PFSK-1 (cell line): Measurements from ENCODE around the gene SPATA12.

Source experiments
- FOXP2 ChIP-seq: optimal IDR thresholded peaks from 2 replicates; pipeline ENCODE3; 2011; ENCODE audit warnings: borderline replicate concordance, control low read depth, inconsistent platforms; ENCODE audit not compliant: insufficient read depth; ENCODE audit errors: extremely low read length, extremely low read depth
- POLR2AphosphoS5 ChIP-seq: IDR thresholded peaks from 2 replicates; pipeline ENCODE4 v1.6.1; 2012; ENCODE audit warnings: low read depth, mild to moderate bottlenecking, control low read depth, low read length, moderate library complexity
- REST ChIP-seq, 2 experiments: IDR thresholded peaks; 2 replicates each; pipeline versions ENCODE4 v1.6.1 to v1.8.0; 2011 to 2012; ENCODE audit warnings: low read depth in 2 of 2, low read length in 2 of 2, control low read depth in 1 of 2, inconsistent platforms in 1 of 2, mild to moderate bottlenecking in 1 of 2, moderate library complexity in 1 of 2; ENCODE audit not compliant: insufficient read depth in 1 of 2
- SIN3A ChIP-seq: IDR thresholded peaks from 2 replicates; pipeline ENCODE4 v1.6.1; 2012; ENCODE audit warnings: mild to moderate bottlenecking, low read length, moderate library complexity, borderline replicate concordance; ENCODE audit not compliant: insufficient read depth
- TAF1 ChIP-seq: IDR thresholded peaks from 2 replicates; pipeline ENCODE4 v1.6.1; 2012; ENCODE audit warnings: low read length, control low read depth, borderline replicate concordance; ENCODE audit not compliant: insufficient read depth

The SPATA12 gene

GRCh38 chr3:57048728-57049127 lies 11.7 kb upstream of the SPATA12 start:
- TF ChIP-seq TAF1 (no peak), SIN3A (no peak)

- no peak for TF ChIP-seq POLR2AphosphoS5
- no peak for TF ChIP-seq TAF1
- TF ChIP-seq SIN3A, result no peak
- no peak for TF ChIP-seq FOXP2
- TF ChIP-seq REST (IDR thresholded peaks at IDR 0.05; ENCODE audit: insufficient read depth in 1 of 2, low read depth in 2 of 2, low read length in 2 of 2), result no peak
These were observed 7.8 kb upstream of the SPATA12 start for GRCh38 chr3:57052662-57053061.

- TF ChIP-seq TAF1 (no peak), SIN3A (no peak), REST (IDR thresholded peaks at IDR 0.05; ENCODE audit: insufficient read depth in 1 of 2, low read depth in 2 of 2, low read length in 2 of 2) (no peak), FOXP2 (no peak), POLR2AphosphoS5 (no peak)
These were observed 7.3 kb upstream of the SPATA12 start for GRCh38 chr3:57053122-57053521.

- TF ChIP-seq TAF1, result no peak
These were observed 3.1 kb upstream of the SPATA12 start for GRCh38 chr3:57057351-57057750.

- no peak for TF ChIP-seq REST (IDR thresholded peaks at IDR 0.05; ENCODE audit: insufficient read depth in 1 of 2, low read depth in 2 of 2, low read length in 2 of 2)
- no peak for TF ChIP-seq POLR2AphosphoS5
- TF ChIP-seq FOXP2, result no peak
- TF ChIP-seq SIN3A, result no peak
- no peak for TF ChIP-seq TAF1
These were observed 1.1 kb upstream of the SPATA12 start for GRCh38 chr3:57059411-57059810.

GRCh38 chr3:57061556-57061955 lies 1.1 kb downstream of the SPATA12 start:
- no peak for TF ChIP-seq REST (IDR thresholded peaks at IDR 0.05; ENCODE audit: insufficient read depth in 1 of 2, low read depth in 2 of 2, low read length in 2 of 2)
- no peak for TF ChIP-seq POLR2AphosphoS5
